ENCODE data around the gene TDRD9.

DNA sequence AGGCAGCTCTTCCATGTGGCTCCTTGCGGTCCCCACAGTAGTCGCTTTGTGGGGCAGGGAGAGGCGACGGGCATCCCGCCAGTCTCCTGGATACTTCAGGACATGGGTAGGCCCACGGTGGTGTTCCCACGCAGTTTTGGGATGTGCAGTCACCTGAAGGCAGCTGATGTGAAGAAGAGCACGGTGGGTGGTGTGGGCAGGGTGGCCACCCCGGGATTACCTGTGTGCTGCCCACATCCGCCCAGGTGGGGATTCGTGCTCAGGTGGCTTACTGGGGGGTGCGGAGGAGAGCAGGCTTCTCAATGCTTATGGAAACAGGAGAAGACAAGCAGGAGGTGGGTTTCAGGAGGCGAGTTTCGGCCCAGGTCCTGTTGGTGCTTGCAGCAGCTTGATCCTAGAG is 28.4 kb upstream of the TDRD9 start:
- TF ChIP-seq POU2F2 (IDR thresholded peaks at IDR 0.05; ENCODE audit: low read depth, low read length) (no peak), POLR2A (IDR thresholded peaks at IDR 0.05; ENCODE audit: low read depth, low read length) (no peak), POLR2AphosphoS5 (IDR thresholded peaks at IDR 0.05; ENCODE audit: low read depth, low read length) (no peak)

Measured in GM12891 (cell line).